ENCODE measurements around the gene DNASE2. TPM values are rescaled to one million over a fixed set of nuclear protein-coding genes. Genes with fewer than 3 reads are reported as not detected.

DNASE2 gene, protein sequence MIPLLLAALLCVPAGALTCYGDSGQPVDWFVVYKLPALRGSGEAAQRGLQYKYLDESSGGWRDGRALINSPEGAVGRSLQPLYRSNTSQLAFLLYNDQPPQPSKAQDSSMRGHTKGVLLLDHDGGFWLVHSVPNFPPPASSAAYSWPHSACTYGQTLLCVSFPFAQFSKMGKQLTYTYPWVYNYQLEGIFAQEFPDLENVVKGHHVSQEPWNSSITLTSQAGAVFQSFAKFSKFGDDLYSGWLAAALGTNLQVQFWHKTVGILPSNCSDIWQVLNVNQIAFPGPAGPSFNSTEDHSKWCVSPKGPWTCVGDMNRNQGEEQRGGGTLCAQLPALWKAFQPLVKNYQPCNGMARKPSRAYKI
- total RNA-seq = 10 to 100 TPM; 15.9 to 41.1 (median 23.3) TPM
- polyA plus RNA-seq = 10 to 100 TPM; 11.7 to 31.7 TPM
- long read RNA-seq, donor 1, transcript DNASE2-201 (6 exons, 1,955 nt) = major isoform, 24 of 48 reads
- long read RNA-seq, donor 1, partial matches to known transcripts = 21 of 48 reads
- long read RNA-seq, donor 1, other reads (novel, unspliced or antisense) = 1 of 48 reads
- long read RNA-seq, donor 2, transcript DNASE2-201 (6 exons, 1,955 nt) = major isoform, 74 of 135 reads
- long read RNA-seq, donor 2, partial matches to known transcripts = 52 of 135 reads
- long read RNA-seq, donor 2, other reads (novel, unspliced or antisense) = 5 of 135 reads
- long read RNA-seq, donor 3, transcript DNASE2-201 (6 exons, 1,955 nt) = major isoform, 28 of 40 reads
- long read RNA-seq, donor 3, partial matches to known transcripts = 7 of 40 reads
- long read RNA-seq, donor 3, other reads (novel, unspliced or antisense) = 1 of 40 reads

- TF ChIP-seq, protein P1, sequence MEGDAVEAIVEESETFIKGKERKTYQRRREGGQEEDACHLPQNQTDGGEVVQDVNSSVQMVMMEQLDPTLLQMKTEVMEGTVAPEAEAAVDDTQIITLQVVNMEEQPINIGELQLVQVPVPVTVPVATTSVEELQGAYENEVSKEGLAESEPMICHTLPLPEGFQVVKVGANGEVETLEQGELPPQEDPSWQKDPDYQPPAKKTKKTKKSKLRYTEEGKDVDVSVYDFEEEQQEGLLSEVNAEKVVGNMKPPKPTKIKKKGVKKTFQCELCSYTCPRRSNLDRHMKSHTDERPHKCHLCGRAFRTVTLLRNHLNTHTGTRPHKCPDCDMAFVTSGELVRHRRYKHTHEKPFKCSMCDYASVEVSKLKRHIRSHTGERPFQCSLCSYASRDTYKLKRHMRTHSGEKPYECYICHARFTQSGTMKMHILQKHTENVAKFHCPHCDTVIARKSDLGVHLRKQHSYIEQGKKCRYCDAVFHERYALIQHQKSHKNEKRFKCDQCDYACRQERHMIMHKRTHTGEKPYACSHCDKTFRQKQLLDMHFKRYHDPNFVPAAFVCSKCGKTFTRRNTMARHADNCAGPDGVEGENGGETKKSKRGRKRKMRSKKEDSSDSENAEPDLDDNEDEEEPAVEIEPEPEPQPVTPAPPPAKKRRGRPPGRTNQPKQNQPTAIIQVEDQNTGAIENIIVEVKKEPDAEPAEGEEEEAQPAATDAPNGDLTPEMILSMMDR (IDR thresholded peaks at IDR 0.05) = no peak
- TF ChIP-seq POLR2A (IDR thresholded peaks at IDR 0.05) = peak in 1 of 2 donors; percentile 79
- WGBS, 4 donors = 0 to 2% (median 0%) methylated on average over 22 to 38 of the region's 38 CpGs
- DNase-seq = peak; percentile 95 to 98 (median 96)
- Histone ChIP-seq H3K4me1 (peaks cover 0 to 56% (median 18%) of the 10 kb centered on the region in 12 donors), H3K4me3 (peak within 1 kb of the TSS; percentile 43 to 89 (median 72)), H3K27ac (peak within 1 kb of the TSS; percentile 72 to 93 (median 85)), H3K27me3 (peaks cover 10 to 34% (median 23%) of the 10 kb centered on the region in 9 donors), H3K9me3 (peaks cover 0 to 9% (median 0%) of the 10 kb centered on the region in 12 donors), H3K36me3 (peaks cover 0 to 25% (median 18%) of the 10 kb centered on the region in 9 donors)
- ATAC-seq = peak; percentile 93 to 97 (median 94)
- intact Hi-C loops (cut with DNase I) = loop anchor here in 5 of 10 donors (10.0 kb wide), 3 partner anchors 54 to 214 kb away; partner anchors contain the start of genes DAND5 (in 4 of the 5), CALR (in 1 of the 5) and FARSA (in 1 of the 5)
Measured at GRCh38 chr19:12881172-12881808, at the start of gene DNASE2. Gene DNASE2 (minus strand): TSS chr19:12881449. CDS start chr19:12881375, 74 bp downstream.

GRCh38 chr19:12930002-12930645 is 48.9 kb upstream of the DNASE2 start:
- Histone ChIP-seq H3K4me1 (peaks cover 4 to 20% (median 13%) of the 10 kb centered on the region in 12 donors), H3K27ac (no peak overlapping the region), H3K9me3 (no peaks in the 10 kb centered on the region), H3K4me3 (no peak overlapping the region), H3K27me3 (no peaks in the 10 kb centered on the region), H3K36me3 (peaks cover 0 to 65% (median 57%) of the 10 kb centered on the region in 9 donors)
- no peak for DNase-seq
- no peak for ATAC-seq
- no peak for TF ChIP-seq POLR2A (IDR thresholded peaks at IDR 0.05)
- TF ChIP-seq, protein P1 (IDR thresholded peaks at IDR 0.05) = no peak
- WGBS, 4 donors = 91 to 93% (median 93%) methylated on average over 19 of the region's 19 CpGs
- intact Hi-C loops (cut with DNase I) = loop anchor here in 1 of 10 donors (10.0 kb wide), 1 partner anchor 45 kb away; the partner anchor contains the start of genes DNASE2 and KLF1

DNA sequence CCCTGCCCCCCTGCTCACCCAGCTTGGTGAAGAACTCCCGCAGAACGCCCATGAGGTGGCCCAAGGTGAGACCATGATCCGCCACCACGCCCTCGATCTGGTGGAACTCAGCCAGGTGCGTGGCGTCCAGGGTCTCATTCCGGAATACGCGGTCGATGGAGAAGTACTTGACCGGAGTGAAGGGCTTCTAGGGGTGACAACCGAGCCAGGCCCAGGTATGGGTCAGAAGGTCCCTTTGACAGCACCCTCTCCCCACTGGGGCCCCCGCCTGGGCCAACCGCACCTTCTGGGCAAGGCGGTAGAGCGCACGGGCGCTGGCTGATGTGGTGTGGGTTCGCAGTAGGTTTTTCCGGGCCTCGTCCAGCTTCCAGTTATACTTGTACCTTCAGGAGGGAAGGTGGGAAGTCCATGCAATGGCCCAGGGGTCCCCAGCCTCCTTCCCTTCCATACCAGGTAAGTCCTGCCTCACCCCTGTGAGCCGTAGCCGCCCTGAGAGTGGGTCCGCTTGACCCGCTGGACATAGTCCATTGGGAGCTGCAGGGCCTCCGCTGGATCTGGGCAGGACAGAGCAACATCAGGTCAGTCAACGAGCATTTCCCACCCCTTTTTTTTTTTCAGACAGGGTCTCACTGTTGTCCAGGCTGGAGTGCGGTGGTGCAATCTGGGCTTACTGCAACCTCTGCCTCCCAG is 43.5 kb upstream of the DNASE2 start:
- no peaks in the 10 kb centered on the region for H3K9me3 ChIP-seq
- TF ChIP-seq, protein P1 (IDR thresholded peaks at IDR 0.05) = no peak
- DNase-seq (no peak), ATAC-seq (peak in 1 of 4 donors; percentile 12)
- 94 to 97% (median 96%) methylated on average over 28 to 29 of the region's 29 CpGs for WGBS, 4 donors
- H3K4me3 ChIP-seq = no peak overlapping the region
- peaks cover 4 to 78% (median 77%) of the 10 kb centered on the region in 9 donors for H3K36me3 ChIP-seq
- H3K27me3 ChIP-seq = no peaks in the 10 kb centered on the region
- no peak overlapping the region for H3K27ac ChIP-seq
- intact Hi-C loops (cut with DNase I) = no loop called here
- no peaks in the 10 kb centered on the region for H3K4me1 ChIP-seq

Data from heart left ventricle (tissue), 16 donors.